GM23338 (cell line): ENCODE data around the gene CIRBP. TPM values are rescaled to one million over a fixed set of nuclear protein-coding genes. Genes with fewer than 3 reads are reported as not detected.

Experiments
- ATAC-seq: fragments of 200-7000 bp; cut with Tn5 transposase; 3 replicates; pipeline ENCODE4 v1.9.1; 2020
- DNase-seq: peaks from one replicate; pipeline ENCODE4 v3.0.0-alpha.2; 2015; ENCODE audit warnings: low spot score
- H2AFZ ChIP-seq: fragments of 200-600 bp; sonication (generic); 2 replicates; pipeline ENCODE4 v1.8.0; 2016; ENCODE audit warnings: antibody characterized with exemption, mild to moderate bottlenecking, moderate library complexity
- H3F3A ChIP-seq: fragments of 200-600 bp; sonication (generic); replicated peaks from 2 replicates; pipeline ENCODE4 v1.8.0; 2017; ENCODE audit warnings: antibody characterized with exemption, mixed run types, low read depth
- H3K27ac ChIP-seq: fragments of 200-600 bp; sonication (generic); 2 replicates; pipeline ENCODE4 v1.6.1; 2016; ENCODE audit warnings: low read depth
- H3K27me3 ChIP-seq: fragments of 200-600 bp; sonication (generic); 2 replicates; pipeline ENCODE4 v1.8.0; 2016; ENCODE audit warnings: mild to moderate bottlenecking, mixed run types, moderate library complexity; ENCODE audit not compliant: insufficient read depth
- H3K36me3 ChIP-seq: fragments of 200-600 bp; sonication (generic); 2 replicates; pipeline ENCODE4 v1.8.0; 2016; ENCODE audit warnings: mild to moderate bottlenecking; ENCODE audit not compliant: insufficient read depth
- H3K4me1 ChIP-seq: fragments of 200-600 bp; sonication (generic); 2 replicates; pipeline ENCODE4 v1.8.0; 2016; ENCODE audit warnings: mild to moderate bottlenecking, moderate library complexity; ENCODE audit not compliant: insufficient read depth
- H3K4me2 ChIP-seq: fragments of 200-600 bp; sonication (generic); 2 replicates; pipeline ENCODE4 v1.7.1; 2017; ENCODE audit warnings: mixed run types
- H3K4me3 ChIP-seq: fragments of 200-600 bp; sonication (generic); 2 replicates; pipeline ENCODE4 v1.6.1; 2016; ENCODE audit warnings: mixed run types
- H3K79me2 ChIP-seq: fragments of 200-600 bp; sonication (generic); replicated peaks from 2 replicates; pipeline ENCODE4 v1.8.0; 2017; ENCODE audit warnings: mild to moderate bottlenecking; ENCODE audit not compliant: insufficient read depth
- H3K9me2 ChIP-seq: fragments of 200-600 bp; sonication (generic); 2 replicates; pipeline ENCODE4 v1.8.0; 2017; ENCODE audit not compliant: insufficient read depth
- H4K20me1 ChIP-seq: fragments of 200-600 bp; sonication (generic); replicated peaks from 2 replicates; pipeline ENCODE4 v1.8.0; 2017; ENCODE audit warnings: mild to moderate bottlenecking; ENCODE audit not compliant: insufficient read depth
- H3K27ac Mint-ChIP-seq: 2 replicates; pipeline ENCODE4 v1.8.0; 2020; ENCODE audit warnings: inconsistent platforms, mild to moderate bottlenecking, moderate library complexity, mixed read lengths
- H3K27me3 Mint-ChIP-seq: 3 replicates; pipeline ENCODE4 v1.8.0; 2022; ENCODE audit warnings: low read depth, mild to moderate bottlenecking, moderate library complexity, mixed read lengths, inconsistent platforms; ENCODE audit not compliant: insufficient read depth, poor library complexity
- H3K36me3 Mint-ChIP-seq: 3 replicates; pipeline ENCODE4 v1.8.0; 2021; ENCODE audit warnings: low read depth, mild to moderate bottlenecking, inconsistent platforms, moderate library complexity, mixed read lengths
- H3K4me1 Mint-ChIP-seq: 3 replicates; pipeline ENCODE4 v1.8.0; 2020; ENCODE audit warnings: mild to moderate bottlenecking, inconsistent platforms, mixed read lengths
- H3K4me3 Mint-ChIP-seq: 3 replicates; pipeline ENCODE4 v1.8.0; 2021; ENCODE audit warnings: moderate library complexity, mild to moderate bottlenecking, inconsistent platforms, mixed read lengths
- H3K9me3 Mint-ChIP-seq: 3 replicates; pipeline ENCODE4 v1.8.0; 2020; ENCODE audit warnings: moderate library complexity, mild to moderate bottlenecking, inconsistent platforms, mixed read lengths
- ETS1 ChIP-seq: IDR thresholded peaks from 2 replicates; pipeline ENCODE4 v1.6.1; 2016; ENCODE audit warnings: antibody characterized with exemption
- EZH2 ChIP-seq: fragments of 200-600 bp; sonication (generic); IDR thresholded peaks from one replicate; pipeline ENCODE4 v1.8.0; 2017; ENCODE audit warnings: antibody characterized with exemption, mild to moderate bottlenecking, low read depth; ENCODE audit not compliant: unreplicated experiment
- NANOG ChIP-seq: IDR thresholded peaks from 2 replicates; pipeline ENCODE4 v1.6.1; 2016; ENCODE audit warnings: antibody characterized with exemption, borderline replicate concordance
- REST ChIP-seq: IDR thresholded peaks from one replicate; pipeline ENCODE4 v1.6.1; 2018; ENCODE audit warnings: antibody characterized with exemption; ENCODE audit not compliant: unreplicated experiment
- STAT1 ChIP-seq: IDR thresholded peaks from one replicate; pipeline ENCODE4 v1.6.1; 2016; ENCODE audit warnings: antibody characterized with exemption; ENCODE audit not compliant: unreplicated experiment
- ZNF114 ChIP-seq: fragments of 250-450 bp; sonication (Bioruptor Pico); IDR thresholded peaks from 2 replicates; pipeline ENCODE4 v1.5.0; 2020; ENCODE audit warnings: mild to moderate bottlenecking, moderate library complexity
- ZNF462 ChIP-seq: fragments of 250-450 bp; sonication (Bioruptor Pico); IDR thresholded peaks from 2 replicates; pipeline ENCODE4 v1.5.0; 2020; ENCODE audit warnings: mild to moderate bottlenecking, moderate library complexity
- polyA plus RNA-seq: library from polyadenylated mRNA; unstranded; fragments of >200 nt; fragmentation: Nextera tagmentation; extraction: Ambion mirVana; gene quantifications from 2 replicates; pipeline ENCODE4 v1.2.1, GENCODE V29; 2016
- total RNA-seq: library from RNA; depleted of rRNA; stranded (reverse); fragments of >200 nt; shearing (Covaris generic); gene quantifications from 2 replicates; pipeline ENCODE4 v1.2.3, GENCODE V29; 2014

CIRBP gene
- total and polyA plus RNA-seq, 2 experiments from 2014 or later = 153 to 202 TPM

GRCh38 chr19:1317274-1318003 lies 48.3 kb downstream of the CIRBP start:
- Histone ChIP-seq H2AFZ (no peak overlapping the region), H3K27ac (no peak overlapping the region), H3F3A (0 out of 2 replicates have a peak, but pooled peaks cover 2% of the 10 kb centered on the region), H3K4me1 (no peaks in the 10 kb centered on the region), H4K20me1 (no peaks in the 10 kb centered on the region; the same call in 1 of the 2 replicates), H3K79me2 (no peaks in the 10 kb centered on the region), H3K4me2 (no peak overlapping the region), H3K9me2 (no peaks in the 10 kb centered on the region), H3K36me3 (no peaks in the 10 kb centered on the region), H3K27me3 (peaks cover 9% of the 10 kb centered on the region; the same call in 1 of the 2 replicates), H3K4me3 (no peak overlapping the region)
- Mint-ChIP-seq H3K4me3 (no peak overlapping the region; the same call in 2 of the 3 replicates), H3K36me3 (no peaks in the 10 kb centered on the region), H3K27ac (no peak overlapping the region), H3K27me3 (peaks cover 25% of the 10 kb centered on the region), H3K9me3 (no peaks in the 10 kb centered on the region), H3K4me1 (no peaks in the 10 kb centered on the region)
- no peak for TF ChIP-seq ZNF114 (CRISPR knock-in tag)
- no peak for TF ChIP-seq ETS1
- no peak for TF ChIP-seq REST
- no peak for TF ChIP-seq ZNF462
- TF ChIP-seq EZH2 = no peak
- TF ChIP-seq STAT1 = no peak
- TF ChIP-seq NANOG = no peak
- ATAC-seq (no peak), DNase-seq (no peak)
